ENCODE data around the gene CCDC43. TPM values are rescaled to one million over a fixed set of nuclear protein-coding genes. Genes with fewer than 3 reads are reported as not detected.
A peak's percentile ranks its signal among the peaks of the same experiment; 100 is the strongest.

The CCDC43 gene
- total RNA-seq, 1 experiment from 2014 or later, result 33.0 TPM

DNA sequence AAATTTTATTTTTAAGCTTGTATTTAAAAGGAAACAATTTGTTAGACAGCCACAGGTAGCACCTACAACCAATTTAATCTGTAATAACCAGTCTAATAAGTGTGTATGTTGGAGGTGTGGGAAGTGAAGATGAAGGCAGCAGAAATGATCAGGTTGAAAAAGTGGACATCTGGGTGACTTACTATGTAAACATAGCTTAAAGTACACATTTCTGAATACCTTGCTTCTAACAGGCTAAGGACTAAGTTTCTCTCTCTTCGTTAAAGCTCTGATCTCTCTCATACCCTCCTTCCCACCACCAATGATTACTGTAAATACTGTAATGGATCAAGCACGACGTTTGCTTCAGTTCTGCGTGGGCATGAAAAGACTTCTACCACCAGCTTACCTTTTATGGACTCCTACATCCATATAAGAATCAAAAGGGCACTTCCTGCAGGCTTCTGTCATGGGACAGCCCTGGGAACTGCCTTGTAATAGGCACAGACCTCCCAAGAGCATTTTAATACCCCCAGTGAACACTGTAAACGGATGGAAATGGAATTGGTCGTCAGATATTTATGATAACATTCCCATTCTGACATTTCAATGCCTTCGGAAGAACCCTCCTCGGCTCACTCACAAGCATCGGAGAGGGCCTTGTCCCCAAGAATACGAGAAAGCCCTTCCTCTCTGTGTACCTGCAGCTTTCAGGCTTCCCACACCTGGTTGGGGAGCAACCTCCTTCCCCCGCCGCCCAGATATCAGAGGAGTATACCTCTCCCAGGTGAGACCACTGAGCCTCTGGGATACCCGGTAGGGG is 700 bp downstream of the CCDC43 start:
- Histone ChIP-seq H3K9me2 (ENCODE audit: insufficient read depth) (no peaks in the 10 kb centered on the region), H3K27ac (ENCODE audit: low read depth, low read length) (peak overlapping the region; percentile 69), H3K4me2 (ENCODE audit: low read length) (peak overlapping the region; percentile 99), H3K36me3 (ENCODE audit: control insufficient read depth in 1 of 2, insufficient read depth in 2 of 2, low read length in 2 of 2) (0 out of 4 replicates have a peak, but pooled peaks cover 0 to 2% of the 10 kb centered on the region in 2 experiments), H3K4me3 (replicated peaks in 1 of 2; ENCODE audit: low read depth in 1 of 2, low read length in 2 of 2) (peak overlapping the region; percentile 98), H3K9me3 (ENCODE audit: control insufficient read depth in 1 of 2, insufficient read depth in 1 of 2, low read depth in 1 of 2, low read length in 2 of 2) (no peaks in the 10 kb centered on the region), H3K9ac (ENCODE audit: low read length) (peak overlapping the region; percentile 93), H3K79me2 (ENCODE audit: insufficient read depth, low read length) (peaks cover 37% of the 10 kb centered on the region), H3K27me3 (ENCODE audit: insufficient read depth, low read length) (no peaks in the 10 kb centered on the region), H4K20me1 (ENCODE audit: insufficient read depth) (no peaks in the 10 kb centered on the region), H2AFZ (ENCODE audit: low read depth, low read length, poor library complexity, severe bottlenecking) (no peak overlapping the region), H3K4me1 (ENCODE audit: control insufficient read depth in 1 of 2, insufficient read depth in 2 of 2, low read length in 2 of 2) (peaks cover 13 to 30% of the 10 kb centered on the region in 2 experiments)
- ChIA-PET POLR2A (interaction anchor here (1.2 kb wide), 1 partner anchor 70 kb away, joined by 3 read pairs; the partner anchor contains the start of gene ADAM11), CTCF (no interaction called here), RAD21 (ENCODE audit: low non-redundant PET in 1 of 2, low total read pairs in 2 of 2, uncharacterized antibody in 2 of 2, unreplicated experiment in 2 of 2) (no interaction called here)
- peak; percentile 3; the same call in 1 of the 2 replicates for ATAC-seq
- no peak for DNase-seq (ENCODE audit: low read depth, low spot score)
- no peak for TF ChIP-seq CBX3 (IDR thresholded peaks at IDR 0.05; ENCODE audit: low read depth)
- TF ChIP-seq, protein P1, sequence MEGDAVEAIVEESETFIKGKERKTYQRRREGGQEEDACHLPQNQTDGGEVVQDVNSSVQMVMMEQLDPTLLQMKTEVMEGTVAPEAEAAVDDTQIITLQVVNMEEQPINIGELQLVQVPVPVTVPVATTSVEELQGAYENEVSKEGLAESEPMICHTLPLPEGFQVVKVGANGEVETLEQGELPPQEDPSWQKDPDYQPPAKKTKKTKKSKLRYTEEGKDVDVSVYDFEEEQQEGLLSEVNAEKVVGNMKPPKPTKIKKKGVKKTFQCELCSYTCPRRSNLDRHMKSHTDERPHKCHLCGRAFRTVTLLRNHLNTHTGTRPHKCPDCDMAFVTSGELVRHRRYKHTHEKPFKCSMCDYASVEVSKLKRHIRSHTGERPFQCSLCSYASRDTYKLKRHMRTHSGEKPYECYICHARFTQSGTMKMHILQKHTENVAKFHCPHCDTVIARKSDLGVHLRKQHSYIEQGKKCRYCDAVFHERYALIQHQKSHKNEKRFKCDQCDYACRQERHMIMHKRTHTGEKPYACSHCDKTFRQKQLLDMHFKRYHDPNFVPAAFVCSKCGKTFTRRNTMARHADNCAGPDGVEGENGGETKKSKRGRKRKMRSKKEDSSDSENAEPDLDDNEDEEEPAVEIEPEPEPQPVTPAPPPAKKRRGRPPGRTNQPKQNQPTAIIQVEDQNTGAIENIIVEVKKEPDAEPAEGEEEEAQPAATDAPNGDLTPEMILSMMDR (IDR thresholded peaks at IDR 0.05 in 2 of 3, conservative IDR thresholded peaks at IDR 0.05 in 1 of 3; ENCODE audit: borderline replicate concordance in 1 of 3, insufficient read depth in 1 of 3, low read depth in 2 of 3, low read length in 2 of 3), result no peak
- TF ChIP-seq ZNF274 (IDR thresholded peaks at IDR 0.05; ENCODE audit: low read depth, low read length), result no peak
- TF ChIP-seq, protein P2, sequence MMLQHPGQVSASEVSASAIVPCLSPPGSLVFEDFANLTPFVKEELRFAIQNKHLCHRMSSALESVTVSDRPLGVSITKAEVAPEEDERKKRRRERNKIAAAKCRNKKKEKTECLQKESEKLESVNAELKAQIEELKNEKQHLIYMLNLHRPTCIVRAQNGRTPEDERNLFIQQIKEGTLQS (IDR thresholded peaks at IDR 0.05), result no peak
- TF ChIP-seq EZH2 (IDR thresholded peaks at IDR 0.05), result no peak
- TF ChIP-seq ELF1 (IDR thresholded peaks at IDR 0.05; ENCODE audit: borderline replicate concordance, low read depth), result no peak
- no peak for TF ChIP-seq POLR2A (IDR thresholded peaks at IDR 0.05; ENCODE audit: borderline replicate concordance, extremely low read depth, insufficient read depth, insufficient read length)
- BruUV-seq (replicated peaks), result TSS peak; percentile 61
- intact Hi-C loops (cut with micrococcal nuclease), result no loop called here

All from HCT116 (cell line).